ENCODE results near the gene KRTAP10-1.

DNA sequence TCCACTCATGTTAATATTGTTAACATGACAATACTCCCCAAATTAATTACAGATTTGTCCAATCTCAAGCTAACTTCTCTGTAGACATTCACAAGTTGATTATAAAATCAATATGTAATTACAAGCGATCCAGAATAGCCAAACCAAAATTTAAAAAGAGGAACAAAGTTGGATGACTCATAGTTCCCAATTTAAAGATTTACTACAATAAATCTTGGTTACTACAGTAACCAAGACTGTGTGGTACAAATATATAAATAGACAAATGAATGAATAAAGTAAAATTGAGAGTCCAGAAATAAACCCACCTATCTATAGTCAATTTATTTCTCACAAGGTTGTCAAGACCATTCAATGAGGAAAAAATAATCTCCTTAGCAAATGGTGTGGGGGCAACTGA is 26.4 kb upstream of the KRTAP10-1 start:
- TF ChIP-seq GATA2 (IDR thresholded peaks at IDR 0.05; ENCODE audit: low read depth, low read length) (no peak), GATA3 (IDR thresholded peaks at IDR 0.05; ENCODE audit: low read depth, low read length) (no peak)
